HepG2 (cell line): ENCODE results near the gene ABHD12. TPM values are rescaled to one million over a fixed set of nuclear protein-coding genes. Genes with fewer than 3 reads are reported as not detected.

Experiments used
- BCL6 ChIP-seq: IDR thresholded peaks from 2 replicates; pipeline ENCODE4 v1.6.1; 2016; ENCODE audit warnings: missing genetic modification reagents, missing compliant biosample characterization
- CBX2 ChIP-seq, 2 experiments: fragments of 200-600 bp in 1 of 2; sonication (generic); formaldehyde crosslinking in 1 of 2; IDR thresholded peaks; 2 replicates each; pipeline versions ENCODE4 v1.7.0 to v1.8.1; 2018 to 2022; ENCODE audit warnings: low read depth in 2 of 2, low read length in 1 of 2, mild to moderate bottlenecking in 1 of 2, missing genetic modification reagents in 1 of 2
- EP300 ChIP-seq, 3 experiments: sonication (generic) in 1 of 3; formaldehyde crosslinking in 1 of 3; IDR thresholded peaks; 2 replicates each; pipeline versions ENCODE4 v1.5.1 to v1.6.1; 2011 to 2020; ENCODE audit warnings: low read depth in 2 of 3, low read length in 2 of 3, borderline replicate concordance in 1 of 3, improper control_type of control experiment in 1 of 3, mild to moderate bottlenecking in 1 of 3, missing genetic modification reagents in 1 of 3, moderate library complexity in 1 of 3
- HHEX ChIP-seq: IDR thresholded peaks from 2 replicates; pipeline ENCODE4 v1.6.1; 2016; ENCODE audit warnings: control low read depth
- IRF2 ChIP-seq: IDR thresholded peaks from 2 replicates; pipeline ENCODE4 v1.6.1; 2018; ENCODE audit warnings: missing genetic modification reagents, missing compliant biosample characterization
- JUN ChIP-seq: sonication (generic); formaldehyde crosslinking; IDR thresholded peaks from 2 replicates; pipeline ENCODE4 v1.4.0; 2020; ENCODE audit warnings: mild to moderate bottlenecking, missing genetic modification reagents
- KAT7 ChIP-seq: IDR thresholded peaks from 2 replicates; pipeline ENCODE4 v1.6.1; 2018; ENCODE audit warnings: borderline replicate concordance, missing compliant biosample characterization
- KLF11 ChIP-seq: IDR thresholded peaks from 2 replicates; pipeline ENCODE4 v1.6.1; 2016; ENCODE audit warnings: missing compliant biosample characterization
- MXI1 ChIP-seq: IDR thresholded peaks from 3 replicates; pipeline ENCODE4 v1.6.1; 2012; ENCODE audit warnings: low read depth, low read length, inconsistent platforms, borderline replicate concordance
- NCOA1 ChIP-seq: sonication (generic); formaldehyde crosslinking; IDR thresholded peaks from 2 replicates; pipeline ENCODE4 v1.9.0; 2021; ENCODE audit warnings: missing genetic modification reagents
- TCF12 ChIP-seq, 2 experiments: fragments of 450-650 bp in 1 of 2; sonication (generic) in 1 of 2; formaldehyde crosslinking in 1 of 2; IDR thresholded peaks; 2 replicates each; pipeline versions ENCODE4 v1.6.1 to v1.8.0; 2017 to 2022; ENCODE audit warnings: antibody characterized with exemption in 1 of 2, mild to moderate bottlenecking in 1 of 2, missing genetic modification reagents in 1 of 2, moderate library complexity in 1 of 2
- TRIM24 ChIP-seq: sonication (generic); formaldehyde crosslinking; IDR thresholded peaks from 2 replicates; pipeline ENCODE4 v1.8.0; 2022; ENCODE audit warnings: mild to moderate bottlenecking, missing genetic modification reagents
- ZIK1 ChIP-seq: sonication (generic); formaldehyde crosslinking; IDR thresholded peaks from 2 replicates; pipeline ENCODE4 v1.5.0; 2020; ENCODE audit warnings: mild to moderate bottlenecking, low read depth, missing genetic modification reagents, borderline replicate concordance
- ZNF12 ChIP-seq: sonication (generic); formaldehyde crosslinking; IDR thresholded peaks from 2 replicates; pipeline ENCODE4 v1.5.0; 2020; ENCODE audit warnings: missing genetic modification reagents
- ZNF567 ChIP-seq: sonication (generic); formaldehyde crosslinking; IDR thresholded peaks from 2 replicates; pipeline ENCODE4 v1.8.1; 2023; ENCODE audit warnings: mild to moderate bottlenecking, missing genetic modification reagents, borderline replicate concordance
- ZNF83 ChIP-seq: sonication (generic); formaldehyde crosslinking; IDR thresholded peaks from 2 replicates; pipeline ENCODE4 v1.4.0; 2020; ENCODE audit warnings: missing genetic modification reagents, mild to moderate bottlenecking, borderline replicate concordance
- ZSCAN30 ChIP-seq: sonication (generic); formaldehyde crosslinking; IDR thresholded peaks from 2 replicates; pipeline ENCODE4 v1.5.0; 2020; ENCODE audit warnings: mild to moderate bottlenecking, missing genetic modification reagents
- polyA plus RNA-seq, 8 experiments: library from polyadenylated mRNA; depleted of rRNA in 3 of 8; stranded (reverse) in 7 of 8; unstranded in 1 of 8; fragments of >200 nt; fragmentation: Illumina TruSeq in 4 of 8; extraction: Trizol in 4 of 8; gene quantifications; 2 replicates each; pipeline versions ENCODE4 v1.2.1 to v1.2.3, GENCODE V29; 2011 to 2016; ENCODE audit warnings: low read depth in 4 of 8, missing spikeins in 1 of 8, mixed read lengths in 1 of 8; ENCODE audit not compliant: insufficient read depth in 1 of 8
- total RNA-seq, 5 experiments: library from RNA; depleted of rRNA; stranded (reverse); fragments of >200 nt; fragmentation: Illumina TruSeq; extraction: Trizol; gene quantifications; 2 replicates each; pipeline ENCODE4 v1.2.3, GENCODE V29; 2016; ENCODE audit warnings: low read depth in 1 of 5
- TF ChIP-seq, protein P1 (sequence below): sonication (generic); formaldehyde crosslinking; IDR thresholded peaks from 2 replicates; pipeline ENCODE4 v1.5.1; 2020; ENCODE audit warnings: missing genetic modification reagents, mild to moderate bottlenecking, borderline replicate concordance
- TF ChIP-seq, protein P2 (sequence below): sonication (generic); formaldehyde crosslinking; IDR thresholded peaks from 2 replicates; pipeline ENCODE4 v1.9.0; 2021; ENCODE audit warnings: missing genetic modification reagents, borderline replicate concordance
- TF ChIP-seq, protein P3 (sequence below): sonication (generic); formaldehyde crosslinking; IDR thresholded peaks from 2 replicates; pipeline ENCODE4 v1.4.0; 2020; ENCODE audit warnings: missing genetic modification reagents, borderline replicate concordance
- TF ChIP-seq, protein P4 (sequence below): sonication (generic); formaldehyde crosslinking; IDR thresholded peaks from 2 replicates; pipeline ENCODE4 v1.8.0; 2022; ENCODE audit warnings: low read depth, missing genetic modification reagents

Gene ABHD12
- total and polyA plus RNA-seq, 2 of the 13 experiments (the other 11 are each of a cell fraction or from before 2014, with no cell fraction given) = 23.5 to 72.1 TPM

DNA sequence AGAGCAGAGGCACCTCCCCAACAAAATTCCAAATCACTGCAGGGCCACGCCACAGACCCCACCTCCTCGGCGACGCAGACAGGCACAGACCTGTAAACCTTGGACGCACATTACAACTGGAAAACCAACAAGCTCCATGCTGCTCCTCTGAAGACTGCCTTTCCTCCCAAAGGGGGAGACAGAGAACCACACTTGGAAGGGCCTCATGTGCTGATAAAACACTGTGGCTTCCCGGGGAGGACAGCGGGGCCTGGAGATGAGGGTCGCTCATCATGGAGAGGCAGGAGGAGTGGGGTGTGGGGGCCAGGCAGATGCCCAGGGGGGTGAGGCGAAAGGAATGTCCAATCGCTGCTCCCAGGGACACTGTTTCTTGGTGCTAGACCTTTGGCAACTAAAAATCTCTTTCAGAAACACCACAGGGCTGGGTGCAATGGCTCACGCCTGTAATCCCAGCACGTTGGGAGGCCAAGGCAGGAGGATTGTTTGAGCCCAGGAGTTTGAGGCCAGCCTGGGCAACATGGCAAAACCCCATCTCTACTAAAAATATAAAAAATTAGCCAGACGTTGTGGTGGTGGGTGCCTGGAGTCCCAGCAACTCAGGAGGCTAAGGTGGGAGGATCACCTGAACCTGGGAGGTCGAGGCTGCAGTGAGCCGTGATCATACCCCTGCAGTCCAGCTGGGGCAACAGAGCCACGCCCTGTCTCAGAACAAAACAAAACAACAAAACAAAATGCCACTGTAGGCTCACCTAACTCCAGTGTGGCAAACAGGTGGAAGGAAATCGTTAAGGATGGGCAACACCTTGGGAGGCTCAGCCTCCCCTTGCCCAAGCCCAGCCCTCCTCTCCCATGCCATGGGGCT lies 53.8 kb downstream of the ABHD12 start (continued):
- no peak for TF ChIP-seq MXI1
- no peak for TF ChIP-seq IRF2 (CRISPR knock-in tag)
- TF ChIP-seq ZIK1 (CRISPR knock-in tag) = no peak
- no peak for TF ChIP-seq HHEX (CRISPR knock-in tag)
- TF ChIP-seq, protein P1, sequence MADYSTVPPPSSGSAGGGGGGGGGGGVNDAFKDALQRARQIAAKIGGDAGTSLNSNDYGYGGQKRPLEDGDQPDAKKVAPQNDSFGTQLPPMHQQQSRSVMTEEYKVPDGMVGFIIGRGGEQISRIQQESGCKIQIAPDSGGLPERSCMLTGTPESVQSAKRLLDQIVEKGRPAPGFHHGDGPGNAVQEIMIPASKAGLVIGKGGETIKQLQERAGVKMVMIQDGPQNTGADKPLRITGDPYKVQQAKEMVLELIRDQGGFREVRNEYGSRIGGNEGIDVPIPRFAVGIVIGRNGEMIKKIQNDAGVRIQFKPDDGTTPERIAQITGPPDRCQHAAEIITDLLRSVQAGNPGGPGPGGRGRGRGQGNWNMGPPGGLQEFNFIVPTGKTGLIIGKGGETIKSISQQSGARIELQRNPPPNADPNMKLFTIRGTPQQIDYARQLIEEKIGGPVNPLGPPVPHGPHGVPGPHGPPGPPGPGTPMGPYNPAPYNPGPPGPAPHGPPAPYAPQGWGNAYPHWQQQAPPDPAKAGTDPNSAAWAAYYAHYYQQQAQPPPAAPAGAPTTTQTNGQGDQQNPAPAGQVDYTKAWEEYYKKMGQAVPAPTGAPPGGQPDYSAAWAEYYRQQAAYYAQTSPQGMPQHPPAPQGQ (CRISPR knock-in tag) = no peak
- TF ChIP-seq JUN = no peak
- TF ChIP-seq NCOA1 (CRISPR knock-in tag) = no peak
- TF ChIP-seq, protein P2, sequence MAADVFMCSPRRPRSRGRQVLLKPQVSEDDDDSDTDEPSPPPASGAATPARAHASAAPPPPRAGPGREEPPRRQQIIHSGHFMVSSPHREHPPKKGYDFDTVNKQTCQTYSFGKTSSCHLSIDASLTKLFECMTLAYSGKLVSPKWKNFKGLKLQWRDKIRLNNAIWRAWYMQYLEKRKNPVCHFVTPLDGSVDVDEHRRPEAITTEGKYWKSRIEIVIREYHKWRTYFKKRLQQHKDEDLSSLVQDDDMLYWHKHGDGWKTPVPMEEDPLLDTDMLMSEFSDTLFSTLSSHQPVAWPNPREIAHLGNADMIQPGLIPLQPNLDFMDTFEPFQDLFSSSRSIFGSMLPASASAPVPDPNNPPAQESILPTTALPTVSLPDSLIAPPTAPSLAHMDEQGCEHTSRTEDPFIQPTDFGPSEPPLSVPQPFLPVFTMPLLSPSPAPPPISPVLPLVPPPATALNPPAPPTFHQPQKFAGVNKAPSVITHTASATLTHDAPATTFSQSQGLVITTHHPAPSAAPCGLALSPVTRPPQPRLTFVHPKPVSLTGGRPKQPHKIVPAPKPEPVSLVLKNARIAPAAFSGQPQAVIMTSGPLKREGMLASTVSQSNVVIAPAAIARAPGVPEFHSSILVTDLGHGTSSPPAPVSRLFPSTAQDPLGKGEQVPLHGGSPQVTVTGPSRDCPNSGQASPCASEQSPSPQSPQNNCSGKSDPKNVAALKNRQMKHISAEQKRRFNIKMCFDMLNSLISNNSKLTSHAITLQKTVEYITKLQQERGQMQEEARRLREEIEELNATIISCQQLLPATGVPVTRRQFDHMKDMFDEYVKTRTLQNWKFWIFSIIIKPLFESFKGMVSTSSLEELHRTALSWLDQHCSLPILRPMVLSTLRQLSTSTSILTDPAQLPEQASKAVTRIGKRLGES (CRISPR knock-in tag) = no peak
- TF ChIP-seq TCF12 (IDR thresholded peaks at IDR 0.05) = no peak
- TF ChIP-seq TCF12 (CRISPR knock-in tag; IDR thresholded peaks at IDR 0.05) = no peak
- no peak for TF ChIP-seq KLF11 (CRISPR knock-in tag)
- no peak for TF ChIP-seq ZNF12 (CRISPR knock-in tag)
- no peak for TF ChIP-seq KAT7 (CRISPR knock-in tag)
- TF ChIP-seq, protein P3, sequence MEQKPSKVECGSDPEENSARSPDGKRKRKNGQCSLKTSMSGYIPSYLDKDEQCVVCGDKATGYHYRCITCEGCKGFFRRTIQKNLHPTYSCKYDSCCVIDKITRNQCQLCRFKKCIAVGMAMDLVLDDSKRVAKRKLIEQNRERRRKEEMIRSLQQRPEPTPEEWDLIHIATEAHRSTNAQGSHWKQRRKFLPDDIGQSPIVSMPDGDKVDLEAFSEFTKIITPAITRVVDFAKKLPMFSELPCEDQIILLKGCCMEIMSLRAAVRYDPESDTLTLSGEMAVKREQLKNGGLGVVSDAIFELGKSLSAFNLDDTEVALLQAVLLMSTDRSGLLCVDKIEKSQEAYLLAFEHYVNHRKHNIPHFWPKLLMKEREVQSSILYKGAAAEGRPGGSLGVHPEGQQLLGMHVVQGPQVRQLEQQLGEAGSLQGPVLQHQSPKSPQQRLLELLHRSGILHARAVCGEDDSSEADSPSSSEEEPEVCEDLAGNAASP (CRISPR knock-in tag) = no peak
- TF ChIP-seq ZNF83 = no peak
- no peak for TF ChIP-seq TRIM24 (CRISPR knock-in tag)
- TF ChIP-seq, protein P4, sequence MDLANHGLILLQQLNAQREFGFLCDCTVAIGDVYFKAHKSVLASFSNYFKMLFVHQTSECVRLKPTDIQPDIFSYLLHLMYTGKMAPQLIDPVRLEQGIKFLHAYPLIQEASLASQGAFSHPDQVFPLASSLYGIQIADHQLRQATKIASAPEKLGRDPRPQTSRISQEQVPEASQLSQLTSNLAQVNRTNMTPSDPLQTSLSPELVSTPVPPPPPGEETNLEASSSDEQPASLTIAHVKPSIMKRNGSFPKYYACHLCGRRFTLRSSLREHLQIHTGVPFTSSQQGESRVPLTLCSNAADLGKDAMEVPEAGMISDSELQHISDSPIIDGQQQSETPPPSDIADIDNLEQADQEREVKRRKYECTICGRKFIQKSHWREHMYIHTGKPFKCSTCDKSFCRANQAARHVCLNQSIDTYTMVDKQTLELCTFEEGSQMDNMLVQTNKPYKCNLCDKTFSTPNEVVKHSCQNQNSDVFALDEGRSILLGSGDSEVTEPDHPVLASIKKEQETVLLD (CRISPR knock-in tag) = no peak
- no peak for TF ChIP-seq CBX2 (IDR thresholded peaks at IDR 0.05; ENCODE audit: low read depth, low read length)
- no peak for TF ChIP-seq CBX2 (CRISPR knock-in tag; IDR thresholded peaks at IDR 0.05; ENCODE audit: low read depth)
- TF ChIP-seq EP300 (IDR thresholded peaks at IDR 0.05; ENCODE audit: low read depth in 2 of 2, low read length in 2 of 2) = no peak
- no peak for TF ChIP-seq EP300 (CRISPR knock-in tag; IDR thresholded peaks at IDR 0.05; ENCODE audit: borderline replicate concordance)
- TF ChIP-seq ZSCAN30 (CRISPR knock-in tag) = no peak
- TF ChIP-seq BCL6 = peak; percentile 24; the same call in 1 of the 2 replicates
- TF ChIP-seq ZNF567 (CRISPR knock-in tag) = no peak
